Measurements from ENCODE around the gene PTPRT.

The PTPRT gene

GRCh38 chr20:42741906-42742305, 447.8 kb downstream of the PTPRT start:
- H3K4me3 ChIP-seq (ENCODE audit: low read length) = no peak overlapping the region
- TF ChIP-seq ZNF274 (IDR thresholded peaks at IDR 0.05; ENCODE audit: low read depth, low read length) = no peak

GRCh38 chr20:42740226-42740870, 449.4 kb downstream of the PTPRT start:
- no peak overlapping the region for H3K4me3 ChIP-seq (ENCODE audit: low read length)
- no peak for TF ChIP-seq ZNF274 (IDR thresholded peaks at IDR 0.05; ENCODE audit: low read depth, low read length)

GRCh38 chr20:42739683-42740082, 450.0 kb downstream of the PTPRT start:
- TF ChIP-seq ZNF274 (IDR thresholded peaks at IDR 0.05; ENCODE audit: low read depth, low read length) = no peak
- no peak overlapping the region for H3K4me3 ChIP-seq (ENCODE audit: low read length)

GRCh38 chr20:42735539-42735938, 454.2 kb downstream of the PTPRT start:
- TF ChIP-seq ZNF274 (IDR thresholded peaks at IDR 0.05; ENCODE audit: low read depth, low read length) = no peak
- H3K4me3 ChIP-seq (ENCODE audit: low read length) = no peak overlapping the region

GRCh38 chr20:42734660-42735368, 454.9 kb downstream of the PTPRT start:
- no peak for TF ChIP-seq ZNF274 (IDR thresholded peaks at IDR 0.05; ENCODE audit: low read depth, low read length)
- no peak overlapping the region for H3K4me3 ChIP-seq (ENCODE audit: low read length)

- no peak for TF ChIP-seq ZNF274 (IDR thresholded peaks at IDR 0.05; ENCODE audit: low read depth, low read length)
- H3K4me3 ChIP-seq (ENCODE audit: low read length) = no peak overlapping the region
These were observed 467.8 kb downstream of the PTPRT start for GRCh38 chr20:42721923-42722322.

GRCh38 chr20:42714298-42715141, 475.2 kb downstream of the PTPRT start:
- TF ChIP-seq ZNF274 (IDR thresholded peaks at IDR 0.05; ENCODE audit: low read depth, low read length) = no peak
- no peak overlapping the region for H3K4me3 ChIP-seq (ENCODE audit: low read length)

GRCh38 chr20:42708266-42708665, 481.4 kb downstream of the PTPRT start:
- no peak overlapping the region for H3K4me3 ChIP-seq (ENCODE audit: low read length)
- no peak for TF ChIP-seq ZNF274 (IDR thresholded peaks at IDR 0.05; ENCODE audit: low read depth, low read length)

GRCh38 chr20:42706759-42707158, 482.9 kb downstream of the PTPRT start:
- H3K4me3 ChIP-seq (ENCODE audit: low read length) = no peak overlapping the region
- no peak for TF ChIP-seq ZNF274 (IDR thresholded peaks at IDR 0.05; ENCODE audit: low read depth, low read length)

- no peak overlapping the region for H3K4me3 ChIP-seq (ENCODE audit: low read length)
- no peak for TF ChIP-seq ZNF274 (IDR thresholded peaks at IDR 0.05; ENCODE audit: low read depth, low read length)
These were observed 484.2 kb downstream of the PTPRT start for GRCh38 chr20:42705550-42705949.

GRCh38 chr20:42703744-42704143, 486.0 kb downstream of the PTPRT start:
- TF ChIP-seq ZNF274 (IDR thresholded peaks at IDR 0.05; ENCODE audit: low read depth, low read length) = no peak
- no peak overlapping the region for H3K4me3 ChIP-seq (ENCODE audit: low read length)

- TF ChIP-seq ZNF274 (IDR thresholded peaks at IDR 0.05; ENCODE audit: low read depth, low read length) = no peak
- no peak overlapping the region for H3K4me3 ChIP-seq (ENCODE audit: low read length)
These were observed 487.8 kb downstream of the PTPRT start for GRCh38 chr20:42701948-42702347.

GRCh38 chr20:42700372-42700771, 489.3 kb downstream of the PTPRT start:
- H3K4me3 ChIP-seq (ENCODE audit: low read length) = no peak overlapping the region

GRCh38 chr20:42697962-42698361, 491.7 kb downstream of the PTPRT start:
- no peak overlapping the region for H3K4me3 ChIP-seq (ENCODE audit: low read length)
- TF ChIP-seq ZNF274 (IDR thresholded peaks at IDR 0.05; ENCODE audit: low read depth, low read length) = no peak

More at GRCh38 chr20:42700372-42700771, 489.3 kb downstream of the PTPRT start:
- no peak for TF ChIP-seq ZNF274 (IDR thresholded peaks at IDR 0.05; ENCODE audit: low read depth, low read length)
